DND-41 (cell line): ENCODE data around the gene CWF19L1.

Experiments
- ATAC-seq: fragments of 200-7000 bp; cut with Tn5 transposase; 3 replicates; pipeline ENCODE4 v1.9.1; 2021; ENCODE audit warnings: low read depth; ENCODE audit not compliant: insufficient read depth
- DNase-seq: peaks from one replicate; pipeline ENCODE4 v3.0.0-alpha.2; 2020
- H2AFZ ChIP-seq: 2 replicates; pipeline ENCODE4 v1.6.0; 2012; ENCODE audit warnings: low read depth, low read length
- H3K27ac ChIP-seq: 2 replicates; pipeline ENCODE4 v1.5.1; 2012; ENCODE audit warnings: low read length, inconsistent platforms
- H3K27me3 ChIP-seq: fragments of 200-600 bp; sonication (generic); 2 replicates; pipeline ENCODE4 v1.6.0; 2012; ENCODE audit warnings: low read length, mild to moderate bottlenecking, inconsistent platforms; ENCODE audit not compliant: insufficient read depth, poor library complexity
- H3K36me3 ChIP-seq: 2 replicates; pipeline ENCODE4 v1.5.1; 2012; ENCODE audit warnings: low read length, inconsistent platforms; ENCODE audit not compliant: insufficient read depth
- H3K4me1 ChIP-seq: 2 replicates; pipeline ENCODE4 v1.5.1; 2012; ENCODE audit warnings: mild to moderate bottlenecking, low read length; ENCODE audit not compliant: insufficient read depth
- H3K4me2 ChIP-seq: 2 replicates; pipeline ENCODE4 v1.6.0; 2012; ENCODE audit warnings: mild to moderate bottlenecking, moderate library complexity, low read length, inconsistent platforms; ENCODE audit not compliant: insufficient read depth
- H3K4me3 ChIP-seq, 2 experiments: fragments of 200-600 bp in 1 of 2; shearing (Covaris generic) in 1 of 2; 2 replicates each; pipeline ENCODE4 v1.5.1; 2012 to 2016; ENCODE audit warnings: inconsistent platforms in 2 of 2, low read length in 2 of 2, mild to moderate bottlenecking in 2 of 2, low read depth in 1 of 2, moderate library complexity in 1 of 2
- H3K79me2 ChIP-seq: 2 replicates; pipeline ENCODE4 v1.6.0; 2012; ENCODE audit warnings: low read length, inconsistent platforms; ENCODE audit not compliant: insufficient read depth
- H3K9ac ChIP-seq: 2 replicates; pipeline ENCODE4 v1.6.0; 2012; ENCODE audit warnings: low read depth, mild to moderate bottlenecking, inconsistent platforms, low read length, moderate library complexity
- H3K9me3 ChIP-seq: 2 replicates; pipeline ENCODE4 v1.5.1; 2012; ENCODE audit warnings: low read length, moderate library complexity, mild to moderate bottlenecking, inconsistent platforms; ENCODE audit not compliant: insufficient read depth, severe bottlenecking
- H4K20me1 ChIP-seq: 2 replicates; pipeline ENCODE4 v1.6.0; 2012; ENCODE audit warnings: low read length; ENCODE audit not compliant: insufficient read depth
- EZH2 ChIP-seq: IDR thresholded peaks from 3 replicates; pipeline ENCODE4 v1.6.1; 2012; ENCODE audit warnings: borderline replicate concordance, low read depth, mild to moderate bottlenecking, moderate library complexity, low read length, inconsistent platforms; ENCODE audit not compliant: severe bottlenecking
- TF ChIP-seq, protein P1 (sequence below): IDR thresholded peaks from 2 replicates; pipeline ENCODE4 v1.5.1; 2012; ENCODE audit warnings: borderline replicate concordance, low read length, moderate library complexity, mild to moderate bottlenecking; ENCODE audit not compliant: poor library complexity, severe bottlenecking; ENCODE audit errors: extremely low read depth

The CWF19L1 gene

GRCh38 chr10:100232101-100232500 is 35.3 kb downstream of the CWF19L1 start:
- Histone ChIP-seq H3K4me1 (peaks cover 28% of the 10 kb centered on the region), H3K4me2 (no peak overlapping the region), H3K27ac (no peak overlapping the region), H3K79me2 (peaks cover 26% of the 10 kb centered on the region), H3K4me3 (no peak overlapping the region), H4K20me1 (no peaks in the 10 kb centered on the region; the same call in 1 of the 2 replicates), H3K36me3 (peaks cover 52% of the 10 kb centered on the region), H3K9ac (no peak overlapping the region), H3K27me3 (no peaks in the 10 kb centered on the region), H2AFZ (no peak overlapping the region), H3K9me3 (no peaks in the 10 kb centered on the region)
- ATAC-seq (no peak), DNase-seq (no peak)
- TF ChIP-seq, protein P1, sequence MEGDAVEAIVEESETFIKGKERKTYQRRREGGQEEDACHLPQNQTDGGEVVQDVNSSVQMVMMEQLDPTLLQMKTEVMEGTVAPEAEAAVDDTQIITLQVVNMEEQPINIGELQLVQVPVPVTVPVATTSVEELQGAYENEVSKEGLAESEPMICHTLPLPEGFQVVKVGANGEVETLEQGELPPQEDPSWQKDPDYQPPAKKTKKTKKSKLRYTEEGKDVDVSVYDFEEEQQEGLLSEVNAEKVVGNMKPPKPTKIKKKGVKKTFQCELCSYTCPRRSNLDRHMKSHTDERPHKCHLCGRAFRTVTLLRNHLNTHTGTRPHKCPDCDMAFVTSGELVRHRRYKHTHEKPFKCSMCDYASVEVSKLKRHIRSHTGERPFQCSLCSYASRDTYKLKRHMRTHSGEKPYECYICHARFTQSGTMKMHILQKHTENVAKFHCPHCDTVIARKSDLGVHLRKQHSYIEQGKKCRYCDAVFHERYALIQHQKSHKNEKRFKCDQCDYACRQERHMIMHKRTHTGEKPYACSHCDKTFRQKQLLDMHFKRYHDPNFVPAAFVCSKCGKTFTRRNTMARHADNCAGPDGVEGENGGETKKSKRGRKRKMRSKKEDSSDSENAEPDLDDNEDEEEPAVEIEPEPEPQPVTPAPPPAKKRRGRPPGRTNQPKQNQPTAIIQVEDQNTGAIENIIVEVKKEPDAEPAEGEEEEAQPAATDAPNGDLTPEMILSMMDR = no peak
- no peak for TF ChIP-seq EZH2

- H3K9ac ChIP-seq = peak overlapping the region; percentile 64
- H4K20me1 ChIP-seq = no peaks in the 10 kb centered on the region; the same call in 1 of the 2 replicates
- no peaks in the 10 kb centered on the region for H3K27me3 ChIP-seq
- peak; percentile 10 for DNase-seq
- H3K36me3 ChIP-seq = peaks cover 42% of the 10 kb centered on the region
- no peaks in the 10 kb centered on the region for H3K9me3 ChIP-seq
- no peak; the same call in 2 of the 3 replicates for ATAC-seq
- H3K4me3 ChIP-seq = peak overlapping the region; percentile 55 to 84; a peak in 3 of 4 replicates
- TF ChIP-seq EZH2 = no peak
- H3K4me1 ChIP-seq = peaks cover 29% of the 10 kb centered on the region
- peak overlapping the region; percentile 88 for H3K27ac ChIP-seq
- H3K4me2 ChIP-seq = peak overlapping the region; percentile 76
- peaks cover 45% of the 10 kb centered on the region for H3K79me2 ChIP-seq
- peak overlapping the region; percentile 78 for H2AFZ ChIP-seq
These were observed 37.5 kb downstream of the CWF19L1 start for GRCh38 chr10:100229819-100230422.

GRCh38 chr10:100223879-100224278 is 43.6 kb downstream of the CWF19L1 start:
- peaks cover 17% of the 10 kb centered on the region for H3K4me1 ChIP-seq
- ATAC-seq = no peak

DNA sequence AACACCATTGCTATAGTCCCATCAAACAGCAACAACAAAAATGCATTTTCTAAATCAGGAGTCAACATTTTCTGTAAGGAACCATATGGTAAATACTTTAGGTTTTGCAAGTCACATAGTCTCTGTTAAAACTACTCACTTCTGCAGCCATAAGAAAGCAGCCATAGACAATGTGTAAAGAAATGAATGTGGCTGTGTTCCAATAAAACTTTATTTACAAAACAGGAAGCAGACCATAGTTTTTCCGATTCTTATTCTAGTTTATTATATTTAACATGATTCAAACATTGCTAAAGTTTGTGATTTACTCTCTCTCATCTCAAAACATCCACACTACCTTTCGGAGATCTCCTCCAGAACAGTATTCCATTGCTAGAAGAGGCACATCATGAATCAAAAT is 44.9 kb downstream of the CWF19L1 start:
- Histone ChIP-seq H3K9ac (no peak overlapping the region), H3K79me2 (peaks cover 23% of the 10 kb centered on the region), H3K9me3 (no peaks in the 10 kb centered on the region), H2AFZ (no peak overlapping the region), H3K4me3 (no peak overlapping the region), H3K27ac (no peak overlapping the region), H3K4me2 (no peak overlapping the region), H4K20me1 (peaks cover 3% of the 10 kb centered on the region; the same call in 1 of the 2 replicates), H3K4me1 (peaks cover 5% of the 10 kb centered on the region), H3K27me3 (no peaks in the 10 kb centered on the region), H3K36me3 (peaks cover 74% of the 10 kb centered on the region)
- TF ChIP-seq, protein P1 = no peak
- no peak for TF ChIP-seq EZH2
- no peak for DNase-seq
- ATAC-seq = no peak

More at GRCh38 chr10:100223879-100224278, 43.6 kb downstream of the CWF19L1 start:
- Histone ChIP-seq H3K4me3 (no peak overlapping the region), H3K79me2 (peaks cover 36% of the 10 kb centered on the region), H2AFZ (no peak overlapping the region), H3K9me3 (no peaks in the 10 kb centered on the region), H3K36me3 (peaks cover 61% of the 10 kb centered on the region; the same call in 1 of the 2 replicates), H3K4me2 (no peak overlapping the region), H4K20me1 (peaks cover 3% of the 10 kb centered on the region; the same call in 1 of the 2 replicates), H3K9ac (no peak overlapping the region), H3K27ac (no peak overlapping the region), H3K27me3 (no peaks in the 10 kb centered on the region)
- TF ChIP-seq EZH2 = no peak
- TF ChIP-seq, protein P1 = no peak
- DNase-seq = no peak
